ENCODE data around the gene KMT2C.

Gene KMT2C

DNA sequence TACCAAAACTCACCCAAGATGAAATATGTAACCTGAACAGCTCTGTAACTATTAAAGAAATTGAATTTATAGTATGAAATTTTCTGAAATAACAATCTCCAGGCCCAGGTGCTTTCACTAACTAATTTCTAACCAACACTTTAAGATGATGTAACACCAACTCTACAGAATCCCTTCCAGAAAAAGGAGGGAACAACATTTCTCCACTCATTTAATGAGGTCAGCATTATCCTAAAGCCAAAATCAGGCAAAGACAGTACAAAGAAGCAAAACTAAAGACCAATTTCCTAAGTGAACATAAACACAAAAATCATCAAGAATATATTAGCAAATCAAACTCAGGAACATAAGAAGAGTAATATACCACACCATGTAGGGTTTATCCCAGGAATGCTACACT is 65.5 kb downstream of the KMT2C start:
- DNase-seq (ENCODE audit: low spot score), result no peak
- Histone ChIP-seq H3K27ac (no peak overlapping the region), H3K4me3 (no peak overlapping the region)
- TF ChIP-seq, protein P1, sequence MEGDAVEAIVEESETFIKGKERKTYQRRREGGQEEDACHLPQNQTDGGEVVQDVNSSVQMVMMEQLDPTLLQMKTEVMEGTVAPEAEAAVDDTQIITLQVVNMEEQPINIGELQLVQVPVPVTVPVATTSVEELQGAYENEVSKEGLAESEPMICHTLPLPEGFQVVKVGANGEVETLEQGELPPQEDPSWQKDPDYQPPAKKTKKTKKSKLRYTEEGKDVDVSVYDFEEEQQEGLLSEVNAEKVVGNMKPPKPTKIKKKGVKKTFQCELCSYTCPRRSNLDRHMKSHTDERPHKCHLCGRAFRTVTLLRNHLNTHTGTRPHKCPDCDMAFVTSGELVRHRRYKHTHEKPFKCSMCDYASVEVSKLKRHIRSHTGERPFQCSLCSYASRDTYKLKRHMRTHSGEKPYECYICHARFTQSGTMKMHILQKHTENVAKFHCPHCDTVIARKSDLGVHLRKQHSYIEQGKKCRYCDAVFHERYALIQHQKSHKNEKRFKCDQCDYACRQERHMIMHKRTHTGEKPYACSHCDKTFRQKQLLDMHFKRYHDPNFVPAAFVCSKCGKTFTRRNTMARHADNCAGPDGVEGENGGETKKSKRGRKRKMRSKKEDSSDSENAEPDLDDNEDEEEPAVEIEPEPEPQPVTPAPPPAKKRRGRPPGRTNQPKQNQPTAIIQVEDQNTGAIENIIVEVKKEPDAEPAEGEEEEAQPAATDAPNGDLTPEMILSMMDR (IDR thresholded peaks at IDR 0.05), result no peak

DNA sequence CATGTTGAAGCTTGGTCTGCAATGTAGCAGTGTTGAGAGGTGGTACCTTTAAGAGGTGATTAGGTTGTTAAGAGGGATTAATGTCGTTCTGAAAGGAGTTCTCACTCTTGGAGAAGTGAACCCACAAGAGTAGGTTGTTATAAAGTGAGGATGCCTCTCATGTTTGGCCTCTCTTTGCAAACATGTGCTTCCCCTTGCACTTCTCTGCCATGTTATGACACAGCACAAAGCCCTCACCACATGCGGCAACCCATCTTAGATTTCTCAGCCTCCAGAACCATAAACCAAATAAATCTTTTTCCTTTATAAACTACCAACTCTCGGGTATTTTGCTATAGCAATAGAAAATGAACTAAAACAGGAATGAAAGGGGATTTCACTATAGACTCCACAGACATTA is 66.3 kb downstream of the KMT2C start:
- Histone ChIP-seq H3K4me3 (no peak overlapping the region), H3K27ac (no peak overlapping the region)
- DNase-seq (ENCODE audit: low spot score), result no peak
- TF ChIP-seq, protein P1 (IDR thresholded peaks at IDR 0.05), result no peak

DNA sequence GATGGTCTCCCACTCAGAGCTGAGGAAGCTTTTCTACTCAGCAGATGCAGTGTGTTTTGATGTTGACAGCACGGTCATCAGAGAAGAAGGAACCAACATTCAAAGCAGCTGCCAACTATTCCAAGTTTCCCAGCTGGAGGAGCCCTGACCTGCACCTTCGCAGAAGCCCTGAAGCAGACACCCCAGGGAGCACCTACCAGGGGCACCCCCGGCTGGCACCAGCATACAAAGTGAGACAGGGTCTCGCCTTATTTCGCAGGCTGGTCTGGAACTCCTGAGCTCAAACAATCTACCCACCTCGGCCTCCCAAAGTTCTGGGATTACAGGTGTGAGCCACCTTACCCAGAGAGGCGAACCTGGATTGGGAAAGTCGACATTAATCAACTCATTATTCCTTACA is 68.6 kb downstream of the KMT2C start:
- TF ChIP-seq, protein P1 (IDR thresholded peaks at IDR 0.05), result no peak
- DNase-seq (ENCODE audit: low spot score), result no peak
- H3K4me3 ChIP-seq, result no peak overlapping the region
- H3K27ac ChIP-seq, result no peak overlapping the region

DNA sequence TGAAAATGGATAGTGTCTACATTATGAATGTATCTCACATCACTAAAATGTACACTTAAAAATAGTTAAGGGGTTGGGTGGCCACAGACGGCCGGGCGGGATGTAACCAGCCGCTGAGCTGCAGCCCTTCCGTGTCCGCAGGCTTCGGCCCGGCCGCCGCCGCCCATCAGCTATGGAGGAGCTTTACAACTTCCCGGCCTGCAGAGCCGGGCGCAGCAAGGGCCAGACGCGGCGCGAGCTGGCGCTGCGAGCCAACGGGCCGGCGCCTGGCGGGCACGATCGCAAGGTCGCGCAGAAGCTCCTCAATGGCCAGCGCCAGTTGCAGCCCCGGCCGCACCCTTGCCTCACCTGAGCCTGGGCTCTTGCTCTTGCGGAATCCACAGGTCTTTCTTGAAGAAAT is 69.1 kb downstream of the KMT2C start:
- no peak overlapping the region for H3K27ac ChIP-seq
- DNase-seq (ENCODE audit: low spot score), result no peak
- H3K4me3 ChIP-seq, result no peak overlapping the region
- TF ChIP-seq, protein P1 (IDR thresholded peaks at IDR 0.05), result no peak

DNA sequence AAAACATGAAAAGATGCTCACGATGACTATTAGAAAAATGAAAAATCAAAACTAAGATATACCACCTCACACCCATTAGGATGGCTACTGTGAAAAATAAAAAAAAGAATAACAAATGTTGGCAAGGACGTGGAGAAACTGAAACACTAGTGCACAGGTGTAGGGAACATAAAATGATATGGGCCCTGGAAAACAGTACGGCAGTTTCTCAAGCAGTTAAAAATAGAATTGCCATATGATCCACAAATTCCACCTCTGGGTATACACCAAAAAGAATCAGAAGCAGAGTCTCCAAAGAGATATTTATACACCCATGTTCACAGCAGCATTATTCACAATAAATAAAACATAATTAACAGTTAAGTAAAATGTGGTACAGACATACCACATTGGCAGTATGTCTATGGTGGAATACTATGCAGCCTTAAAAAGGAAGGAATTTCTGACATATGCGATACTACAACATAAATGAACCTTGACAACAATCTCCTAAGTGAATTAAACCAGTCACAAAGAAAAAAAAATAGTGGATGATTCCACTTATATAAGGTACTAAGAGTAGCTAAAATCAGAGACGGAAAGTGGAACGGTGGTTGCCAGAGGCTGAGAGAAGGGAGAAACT is 69.7 kb downstream of the KMT2C start:
- TF ChIP-seq, protein P1 (IDR thresholded peaks at IDR 0.05), result no peak
- Histone ChIP-seq H3K4me3 (no peak overlapping the region), H3K27ac (no peak overlapping the region)
- no peak for DNase-seq (ENCODE audit: low spot score)

DNA sequence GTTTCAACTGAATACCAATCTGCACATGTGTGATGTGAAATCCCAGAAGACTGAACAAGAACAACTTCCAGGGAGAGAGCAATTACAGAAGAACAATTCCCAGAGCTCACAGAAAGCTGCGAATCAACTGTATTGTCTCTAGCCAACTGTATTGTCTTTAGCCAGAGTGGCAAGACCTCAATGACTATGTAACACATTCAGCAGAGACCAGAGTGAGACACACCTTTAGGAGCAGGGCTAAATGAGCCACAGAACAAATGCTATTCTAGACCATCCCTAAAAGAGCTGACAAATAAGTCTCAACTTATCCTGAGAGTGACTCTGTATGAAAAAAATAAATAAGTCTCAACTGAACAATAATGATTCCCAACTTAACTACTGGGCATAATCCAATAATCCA is 72.0 kb downstream of the KMT2C start:
- H3K27ac ChIP-seq, result no peak overlapping the region
- H3K4me3 ChIP-seq, result no peak overlapping the region
- no peak for DNase-seq (ENCODE audit: low spot score)
- TF ChIP-seq, protein P1 (IDR thresholded peaks at IDR 0.05), result no peak

DNA sequence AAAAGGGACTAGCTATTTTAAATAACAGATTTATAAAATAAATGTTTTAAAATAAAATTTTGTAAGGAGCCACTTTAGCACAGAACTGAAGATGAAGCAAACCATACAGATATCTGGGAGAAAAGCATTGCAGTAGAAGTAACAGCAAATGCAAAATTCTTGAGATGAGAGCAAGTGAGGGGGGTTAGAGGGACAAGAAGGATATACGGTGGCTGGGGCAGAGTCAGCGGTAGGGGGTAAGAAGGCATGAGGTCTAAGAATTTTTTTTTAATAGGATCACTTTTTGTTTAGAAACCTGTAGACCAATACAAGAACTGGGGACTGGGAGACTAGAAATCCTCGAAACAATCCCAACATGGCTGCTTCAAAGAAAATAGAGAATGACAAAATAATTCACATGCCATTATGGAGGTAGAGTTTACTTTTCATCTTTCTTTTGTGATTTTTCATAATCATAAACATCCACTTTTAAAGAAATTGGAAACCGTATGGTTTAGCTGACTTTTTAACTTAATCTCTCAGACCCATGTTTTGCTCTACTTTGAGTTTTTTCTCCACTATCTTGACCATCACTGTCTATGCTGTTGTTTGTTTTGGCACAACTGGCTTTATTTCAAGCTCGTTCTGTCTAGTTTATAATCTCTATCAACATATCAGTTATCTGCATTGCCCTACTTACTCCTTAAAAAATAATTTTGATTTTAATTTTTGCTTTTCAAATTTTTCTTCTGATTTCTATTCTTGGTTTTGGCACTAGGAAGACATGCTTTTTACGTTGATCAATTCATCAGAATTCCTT is 73.5 kb downstream of the KMT2C start:
- Histone ChIP-seq H3K27ac (no peak overlapping the region), H3K4me3 (no peak overlapping the region)
- no peak for DNase-seq (ENCODE audit: low spot score)
- TF ChIP-seq, protein P1 (IDR thresholded peaks at IDR 0.05), result no peak
